OCI-LY7 (cell line): ENCODE results near the gene UBE2A. TPM values are rescaled to one million over a fixed set of nuclear protein-coding genes. Genes with fewer than 3 reads are reported as not detected.

ENCODE experiments used
- BruUV-seq: library from RNA; stranded (reverse); fragments of 400-500 nt; replicated peaks from 2 replicates; lab custom pipeline; 2021; lab: Mats Ljungman, UMichigan
- CTCF ChIA-PET: fragments of 300-600 bp; sonication (Branson Sonifier 250); formaldehyde crosslinking; loops from one replicate; lab custom pipeline; 2022; ENCODE audit warnings: antibody characterized with exemption; ENCODE audit not compliant: unreplicated experiment; lab: Charles Lee
- POLR2A ChIA-PET: fragments of 300-600 bp; sonication (Branson Sonifier 250); formaldehyde crosslinking; loops from one replicate; lab custom pipeline; 2022; ENCODE audit warnings: antibody characterized with exemption; lab: Charles Lee
- DNase-seq: peaks from one replicate; pipeline ENCODE4 v3.0.0-alpha.2; 2015; ENCODE audit warnings: low spot score
- H2AFZ ChIP-seq: fragments of 200-600 bp; sonication (generic), shearing (Covaris generic); 2 replicates; pipeline ENCODE4 v1.6.1; 2014; ENCODE audit warnings: mild to moderate bottlenecking, antibody characterized with exemption, low read length, moderate library complexity
- H3K27ac ChIP-seq: fragments of 200-600 bp; sonication (generic); 2 replicates; pipeline ENCODE4 v1.5.1; 2014; ENCODE audit warnings: mixed run types, low read depth, mild to moderate bottlenecking, moderate library complexity, low read length, inconsistent platforms; ENCODE audit not compliant: poor library complexity, severe bottlenecking
- H3K36me3 ChIP-seq: fragments of 200-600 bp; sonication (generic); 2 replicates; pipeline ENCODE4 v1.6.1; 2014; ENCODE audit warnings: mild to moderate bottlenecking, antibody characterized with exemption, low read length, moderate library complexity, mixed read lengths; ENCODE audit not compliant: insufficient read depth
- H3K4me1 ChIP-seq: fragments of 200-600 bp; sonication (generic); 2 replicates; pipeline ENCODE4 v1.5.1; 2014; ENCODE audit warnings: mild to moderate bottlenecking, low read length; ENCODE audit not compliant: insufficient read depth, poor library complexity, severe bottlenecking
- H3K4me2 ChIP-seq: fragments of 200-600 bp; sonication (generic); 2 replicates; pipeline ENCODE4 v1.6.1; 2014; ENCODE audit warnings: mild to moderate bottlenecking, low read length
- H3K4me3 ChIP-seq: fragments of 200-600 bp; sonication (generic); 2 replicates; pipeline ENCODE4 v1.5.1; 2014; ENCODE audit warnings: mild to moderate bottlenecking, low read depth, low read length; ENCODE audit not compliant: poor library complexity, severe bottlenecking
- H3K79me2 ChIP-seq: fragments of 200-600 bp; sonication (generic); 2 replicates; pipeline ENCODE4 v1.6.1; 2016; ENCODE audit warnings: low read depth, mild to moderate bottlenecking, low read length, moderate library complexity, mixed read lengths; ENCODE audit not compliant: insufficient read depth
- H3K9me2 ChIP-seq: fragments of 200-600 bp; sonication (generic); 2 replicates; pipeline ENCODE4 v1.6.1; 2016; ENCODE audit warnings: mild to moderate bottlenecking, low read length, mixed read lengths; ENCODE audit not compliant: insufficient read depth
- H3K9me3 ChIP-seq: fragments of 200-600 bp; sonication (generic); 2 replicates; pipeline ENCODE4 v1.6.1; 2014; ENCODE audit warnings: mild to moderate bottlenecking, mixed run types, low read length, mixed read lengths
- H4K20me1 ChIP-seq: fragments of 200-600 bp; sonication (generic); 2 replicates; pipeline ENCODE4 v1.6.1; 2014; ENCODE audit warnings: mild to moderate bottlenecking, antibody characterized with exemption, low read length, moderate library complexity, mixed read lengths; ENCODE audit not compliant: insufficient read depth
- CTCF ChIP-seq: fragments of 200-600 bp; sonication (generic); conservative IDR thresholded peaks from 2 replicates; pipeline ENCODE4 v1.5.1; 2014; ENCODE audit warnings: mild to moderate bottlenecking, antibody characterized with exemption, low read length, moderate library complexity, mixed read lengths
- EZH2phosphoT487 ChIP-seq: fragments of 200-600 bp; sonication (generic); IDR thresholded peaks from 2 replicates; pipeline ENCODE4 v1.6.1; 2018; ENCODE audit warnings: low read depth, borderline replicate concordance, mild to moderate bottlenecking, mixed run types, antibody characterized with exemption, low read length, moderate library complexity, mixed read lengths
- intact Hi-C: fragments of 100-400 bp; cut with micrococcal nuclease; formaldehyde crosslinking; loops from one replicate; pipeline ENCODE4 v1.10.0; 2022; ENCODE audit not compliant: unreplicated experiment
- total RNA-seq, 2 experiments: library from RNA; depleted of rRNA in 1 of 2; stranded (reverse); fragments of >200 nt in 1 of 2; shearing (Covaris generic) in 1 of 2; gene quantifications; 2 replicates each; pipeline ENCODE4 v1.2.3, GENCODE V29; 2014 to 2022

The UBE2A gene
- total RNA-seq, 2 experiments from 2014 or later: 30.0 to 56.0 TPM

- ChIA-PET POLR2A (interaction anchor here (0.7 to 1.2 kb wide), 4 partner anchors 75 to 185 kb away, joined by 3 to 6 read pairs (median 3); partner anchors contain the start of gene RPL39), CTCF (interaction anchor here (1.1 kb wide), 1 partner anchor 122 kb away, joined by 3 read pairs; no protein-coding TSS in a partner anchor)
- DNase-seq: no peak
- no TSS peak for BruUV-seq
- no peaks in the 10 kb centered on the region for H3K9me2 ChIP-seq
- H2AFZ ChIP-seq: peak overlapping the region; percentile 69; the same call in 1 of the 2 replicates
- H3K4me1 ChIP-seq: peaks cover 24% of the 10 kb centered on the region
- peak overlapping the region; percentile 90 for H3K4me3 ChIP-seq
- peaks cover 37% of the 10 kb centered on the region for H3K79me2 ChIP-seq
- H4K20me1 ChIP-seq: no peaks in the 10 kb centered on the region; the same call in 1 of the 2 replicates
- no peaks in the 10 kb centered on the region for H3K9me3 ChIP-seq
- peak overlapping the region; percentile 68 for H3K27ac ChIP-seq
- peaks cover 23% of the 10 kb centered on the region for H3K36me3 ChIP-seq
- H3K4me2 ChIP-seq: peak overlapping the region; percentile 68
- intact Hi-C loops: loop anchor here (2.0 to 10.0 kb wide), 3 partner anchors 85 to 148 kb away; partner anchors contain the start of genes SEPTIN6 and SOWAHD
- TF ChIP-seq CTCF (no peak), EZH2phosphoT487 (no peak)
Measured at GRCh38 chrX:119607018-119607389, 32.6 kb downstream of the UBE2A start.

- BruUV-seq: no TSS peak
- POLR2A ChIA-PET: no interaction called here
- CTCF ChIA-PET: no interaction called here
- no peaks in the 10 kb centered on the region for H3K79me2 ChIP-seq
- peaks cover 29% of the 10 kb centered on the region for H3K4me1 ChIP-seq
- H3K4me3 ChIP-seq: no peak overlapping the region
- TF ChIP-seq CTCF: no peak
- TF ChIP-seq EZH2phosphoT487: no peak
- H3K36me3 ChIP-seq: peaks cover 13% of the 10 kb centered on the region
- no peaks in the 10 kb centered on the region for H3K9me2 ChIP-seq
- intact Hi-C loops: no loop called here
- no peak overlapping the region for H3K27ac ChIP-seq
- no peak for DNase-seq
- no peaks in the 10 kb centered on the region for H4K20me1 ChIP-seq
- no peaks in the 10 kb centered on the region for H3K9me3 ChIP-seq
- H3K4me2 ChIP-seq: no peak overlapping the region
- H2AFZ ChIP-seq: no peak overlapping the region
Measured at GRCh38 chrX:119614776-119615175, 40.4 kb downstream of the UBE2A start.

GRCh38 chrX:119617517-119618164 lies 43.3 kb downstream of the UBE2A start:
- peak; percentile 45 for DNase-seq
- ChIA-PET POLR2A (interaction anchor here (0.6 to 1.3 kb wide), 5 partner anchors 26 to 760 kb away, joined by 3 to 4 read pairs (median 3); partner anchors contain the start of gene SEPTIN6), CTCF (interaction anchor here (1.1 kb wide), 1 partner anchor 111 kb away, joined by 4 read pairs; no protein-coding TSS in a partner anchor)
- no peaks in the 10 kb centered on the region for H4K20me1 ChIP-seq
- H3K4me3 ChIP-seq: peak overlapping the region; percentile 46
- H3K79me2 ChIP-seq: no peaks in the 10 kb centered on the region
- no peaks in the 10 kb centered on the region for H3K9me2 ChIP-seq
- intact Hi-C loops: no loop called here
- TF ChIP-seq EZH2phosphoT487 (no peak), CTCF (no peak)
- H2AFZ ChIP-seq: no peak overlapping the region
- peak overlapping the region; percentile 49 for H3K27ac ChIP-seq
- peaks cover 38% of the 10 kb centered on the region for H3K4me1 ChIP-seq
- H3K36me3 ChIP-seq: peaks cover 24% of the 10 kb centered on the region
- BruUV-seq: no TSS peak
- H3K9me3 ChIP-seq: no peaks in the 10 kb centered on the region
- H3K4me2 ChIP-seq: peak overlapping the region; percentile 76
